Stimulated activated CD4-positive, alpha-beta T cell treated with anti-CD3 and anti-CD28 coated beads, TNF-alpha, amount 100 ng/mL, for 1 hour (primary cell): ENCODE measurements around the gene B4GALT3.

Experiments
- DNase-seq, 3 donors: peaks; one replicate each; pipeline ENCODE4 v3.0.0-alpha.2; 2020; ENCODE audit warnings: low read depth in 3 of 3, low spot score in 1 of 3

The B4GALT3 gene

DNA sequence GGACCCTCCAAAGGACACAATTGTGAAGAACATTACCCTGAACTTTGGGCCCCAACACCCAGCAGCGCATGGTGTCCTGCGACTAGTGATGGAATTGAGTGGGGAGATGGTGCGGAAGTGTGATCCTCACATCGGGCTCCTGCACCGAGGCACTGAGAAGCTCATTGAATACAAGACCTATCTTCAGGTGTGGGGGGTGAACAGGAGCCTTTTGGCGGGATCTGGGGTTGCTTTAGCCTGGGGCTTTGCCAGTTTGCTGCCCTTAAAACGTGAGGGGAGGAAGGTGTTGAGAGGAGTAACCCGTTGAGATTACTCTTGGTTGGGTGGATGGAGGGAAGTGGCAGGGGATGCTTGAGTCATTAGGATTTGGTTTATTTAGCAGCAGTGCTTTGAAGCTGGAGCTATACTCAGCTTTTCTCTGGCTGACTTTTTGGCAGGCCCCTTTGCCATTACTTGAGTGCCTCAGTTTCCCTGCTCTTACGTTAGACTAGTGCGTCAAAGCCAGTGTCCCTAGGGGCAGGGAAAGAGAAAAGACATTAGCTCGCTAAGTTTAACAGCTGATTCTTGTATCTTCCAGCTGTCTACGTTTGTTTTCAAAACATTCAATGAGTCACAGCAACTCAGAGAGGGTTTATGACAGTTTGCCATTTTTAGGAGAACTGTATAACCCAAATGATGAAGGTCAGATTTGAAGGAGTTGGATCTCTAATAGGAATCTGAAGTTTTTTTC lies 29.3 kb upstream of the B4GALT3 start:
- DNase-seq, result no peak

DNA sequence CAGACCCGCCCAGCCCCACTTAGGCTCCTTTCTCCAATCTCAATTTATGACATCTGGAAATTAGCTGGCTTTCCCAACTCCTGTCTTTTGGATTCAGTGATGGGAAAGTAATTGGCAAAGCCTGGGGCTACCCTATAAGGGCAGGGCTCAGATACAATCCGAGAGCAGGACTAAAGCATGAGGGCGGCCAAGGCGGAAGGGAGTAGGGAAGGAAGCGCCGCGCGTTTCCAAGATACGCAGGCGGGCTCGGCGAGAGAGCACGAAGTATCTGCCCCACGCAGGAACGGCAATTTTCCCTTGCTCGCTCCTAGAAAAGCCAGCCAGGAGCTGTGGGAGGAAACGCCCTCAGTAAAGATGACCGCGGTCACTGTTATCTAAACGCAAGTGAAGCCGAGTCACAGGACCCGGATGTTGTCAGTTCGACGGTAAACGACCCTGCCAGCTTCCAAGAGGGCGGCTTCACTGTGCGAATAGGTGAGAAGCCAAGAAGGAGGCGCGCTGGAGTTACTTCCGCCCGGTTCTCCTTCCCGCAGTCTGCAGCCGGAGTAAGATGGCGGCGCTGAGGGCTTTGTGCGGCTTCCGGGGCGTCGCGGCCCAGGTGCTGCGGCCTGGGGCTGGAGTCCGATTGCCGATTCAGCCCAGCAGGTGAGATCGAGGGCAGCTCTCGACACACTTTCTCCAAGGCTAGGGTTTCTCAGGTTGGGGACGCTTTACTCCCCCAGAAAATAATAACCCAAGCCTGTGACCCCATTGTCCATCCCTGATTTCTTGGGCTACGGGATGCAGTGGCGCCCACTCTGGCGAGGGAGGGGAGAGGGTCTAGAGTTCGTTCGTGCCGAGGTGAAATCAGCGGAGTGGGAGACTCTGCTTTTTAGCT lies 24.8 kb upstream of the B4GALT3 start, which contains the start of gene NDUFS2:
Gene NDUFS2, plus strand, starts transcription at position 532 of the 877 bp plus-strand sequence. Its CDS starts 19 bp downstream, at position 551.
- peak; percentile 76 to 93 (median 89) for DNase-seq

DNA sequence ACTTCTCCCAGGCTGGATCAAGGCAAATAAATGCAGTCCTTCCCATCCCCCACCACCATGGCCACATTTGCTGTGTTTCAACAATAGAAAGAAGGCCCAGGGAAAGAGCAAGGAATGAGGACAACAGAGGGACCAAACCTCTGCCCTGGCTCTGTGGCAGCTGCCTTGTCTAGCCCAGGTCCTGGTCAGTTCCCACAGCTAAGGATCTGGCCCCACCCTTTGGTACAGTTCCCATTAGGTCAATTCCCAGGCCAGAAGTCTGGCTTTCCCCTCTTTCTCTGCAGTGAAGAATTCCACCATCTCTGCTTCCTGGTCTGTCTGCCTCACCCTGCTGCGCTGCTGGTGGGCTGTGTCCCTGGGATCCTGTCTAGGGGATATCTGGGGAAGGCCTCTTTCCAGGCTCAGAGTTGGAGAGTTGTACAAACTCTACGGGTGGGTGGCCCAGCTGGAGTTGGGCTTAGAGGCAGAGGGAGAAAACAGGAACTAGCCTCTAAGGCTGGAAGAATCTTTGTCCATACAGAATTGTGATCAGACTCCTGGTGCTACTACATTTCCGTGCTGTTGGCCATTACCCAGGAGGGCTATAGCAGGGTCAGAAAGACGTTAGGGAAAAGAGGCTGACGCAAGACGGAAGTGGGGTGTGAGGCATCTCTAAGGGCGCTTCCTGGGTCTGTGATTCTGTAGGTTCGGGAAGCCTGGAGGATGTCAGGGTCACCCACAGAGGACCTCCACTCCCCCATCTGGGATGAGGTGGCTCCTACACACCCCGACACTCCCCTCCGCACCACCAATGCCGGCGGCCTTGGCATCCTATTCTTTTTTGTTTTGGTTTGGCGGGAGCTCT lies 23.9 kb upstream of the B4GALT3 start:
- DNase-seq, result no peak

DNA sequence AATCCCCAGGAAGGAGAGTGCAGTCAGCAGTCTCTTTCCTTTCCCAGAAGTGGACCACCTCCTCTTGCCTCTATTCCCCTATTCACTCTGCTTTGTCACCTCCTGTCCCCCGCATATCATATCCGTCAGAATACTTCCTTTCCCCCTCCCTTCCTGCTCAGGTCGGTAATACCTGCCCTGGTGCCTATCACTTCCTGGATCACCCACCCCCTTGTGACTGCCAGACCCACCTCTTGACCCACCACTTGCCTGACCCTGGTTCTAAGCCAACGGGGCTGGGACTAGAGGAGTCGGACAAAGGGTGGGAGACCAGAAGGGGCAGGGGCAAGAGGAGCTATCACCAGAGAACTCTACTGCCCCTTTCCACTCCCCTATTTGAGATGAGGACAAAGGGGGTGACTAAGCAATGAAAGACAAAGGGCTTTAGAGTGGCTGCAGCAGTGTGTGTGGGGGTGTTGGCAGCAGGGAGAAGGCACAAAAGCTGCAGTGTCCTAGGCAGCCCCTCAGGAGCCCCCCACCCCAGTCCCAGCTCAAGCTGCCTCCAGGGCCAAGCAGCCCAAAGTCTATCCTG lies 23.2 kb upstream of the B4GALT3 start:
- DNase-seq, result no peak

DNA sequence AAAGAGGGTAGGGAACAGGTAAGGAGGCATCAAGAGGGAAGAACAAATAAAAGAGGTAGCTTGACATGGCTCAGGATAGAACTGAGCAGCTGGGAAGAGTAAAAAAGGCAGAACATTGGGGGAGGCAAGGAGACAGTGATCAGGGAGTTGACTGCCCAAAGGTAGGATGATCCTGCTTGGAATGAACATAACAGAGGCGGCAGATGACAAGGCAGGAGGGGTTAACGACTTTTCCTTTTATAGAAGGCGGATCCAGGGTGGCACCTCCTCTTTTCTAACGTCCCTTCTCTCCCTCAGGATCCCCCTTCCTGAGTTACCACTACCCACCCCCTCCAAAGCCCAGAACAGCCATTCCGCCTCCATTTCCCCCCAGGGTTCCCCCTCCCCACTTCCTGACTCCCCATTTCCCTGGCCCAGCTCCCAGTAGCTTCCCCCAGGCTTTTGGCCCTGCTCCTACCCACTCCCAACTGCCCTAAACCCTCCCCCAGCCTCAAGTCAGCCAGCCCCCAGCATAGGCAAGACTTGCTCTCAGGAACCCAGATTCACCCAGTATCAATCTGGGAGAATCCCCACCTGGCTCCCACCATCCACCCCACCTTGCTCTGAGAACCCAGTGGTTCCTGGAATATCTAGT lies 22.3 kb upstream of the B4GALT3 start:
- no peak for DNase-seq

DNA sequence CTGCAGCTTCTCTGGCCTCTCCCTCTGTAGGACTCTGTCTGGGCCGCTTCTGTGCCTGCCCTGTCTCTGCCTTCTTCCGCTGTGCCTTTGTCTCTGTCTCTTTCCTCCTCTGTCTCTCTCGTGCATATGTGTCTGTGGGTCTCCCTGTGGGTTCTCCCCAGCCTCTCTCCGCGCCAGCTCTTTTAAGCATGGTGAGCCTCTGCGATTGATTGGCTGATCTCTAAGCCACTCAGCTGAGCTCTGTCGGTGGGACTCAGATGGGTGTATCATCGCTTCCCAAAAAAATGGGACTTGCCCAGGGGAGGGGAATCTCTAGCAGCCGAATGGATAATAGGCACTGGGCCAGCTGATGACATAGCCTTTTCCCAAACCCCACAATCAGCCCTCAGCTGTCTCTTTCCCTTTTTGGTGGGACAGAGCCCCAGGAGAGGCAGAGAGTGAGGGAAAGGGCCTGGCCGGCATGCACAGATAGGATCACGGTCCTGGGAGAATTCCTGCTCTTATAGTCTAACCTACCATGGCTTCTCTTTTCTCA lies 21.7 kb upstream of the B4GALT3 start, which contains the start of gene ADAMTS4:
Gene ADAMTS4, minus strand, starts transcription at position 158 of the 535 bp plus-strand sequence. CDS start 427 bp downstream, outside the sequence.
- no peak for DNase-seq

DNA sequence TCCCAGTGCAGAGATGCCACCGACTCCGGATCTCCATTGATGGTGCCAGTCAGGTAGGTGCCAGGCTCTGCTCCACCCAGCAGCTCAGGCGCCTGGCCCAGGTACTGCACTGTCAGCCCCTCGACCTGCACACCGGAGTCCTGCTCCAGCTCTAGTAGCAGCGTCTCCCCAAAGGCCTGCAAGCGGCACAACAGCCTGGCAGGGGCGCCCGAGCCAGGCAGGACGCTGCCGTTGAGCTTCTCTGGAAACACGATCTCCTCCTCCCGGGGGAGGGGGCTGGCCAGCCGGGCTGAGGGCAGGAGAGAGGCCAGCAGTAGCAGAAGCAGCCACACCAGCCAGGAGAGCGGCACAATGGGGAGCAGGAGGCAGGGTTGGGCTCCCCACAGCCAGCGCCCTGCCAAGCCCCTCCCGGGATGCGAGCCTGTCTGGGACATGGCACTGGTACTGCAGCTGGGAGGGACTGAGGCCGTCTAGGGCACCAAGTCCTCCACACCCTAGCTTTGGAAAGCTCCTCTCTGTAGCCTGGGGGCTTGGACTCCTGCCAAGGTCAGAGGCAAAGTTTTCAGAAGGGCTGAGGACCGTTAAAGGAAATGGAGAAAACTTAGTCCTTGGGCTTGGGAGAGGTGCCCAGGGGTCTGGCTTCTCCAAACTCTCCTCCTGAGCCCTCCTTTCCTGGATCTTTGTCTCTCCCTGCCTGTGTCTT lies 21.0 kb upstream of the B4GALT3 start:
- DNase-seq, result no peak

DNA sequence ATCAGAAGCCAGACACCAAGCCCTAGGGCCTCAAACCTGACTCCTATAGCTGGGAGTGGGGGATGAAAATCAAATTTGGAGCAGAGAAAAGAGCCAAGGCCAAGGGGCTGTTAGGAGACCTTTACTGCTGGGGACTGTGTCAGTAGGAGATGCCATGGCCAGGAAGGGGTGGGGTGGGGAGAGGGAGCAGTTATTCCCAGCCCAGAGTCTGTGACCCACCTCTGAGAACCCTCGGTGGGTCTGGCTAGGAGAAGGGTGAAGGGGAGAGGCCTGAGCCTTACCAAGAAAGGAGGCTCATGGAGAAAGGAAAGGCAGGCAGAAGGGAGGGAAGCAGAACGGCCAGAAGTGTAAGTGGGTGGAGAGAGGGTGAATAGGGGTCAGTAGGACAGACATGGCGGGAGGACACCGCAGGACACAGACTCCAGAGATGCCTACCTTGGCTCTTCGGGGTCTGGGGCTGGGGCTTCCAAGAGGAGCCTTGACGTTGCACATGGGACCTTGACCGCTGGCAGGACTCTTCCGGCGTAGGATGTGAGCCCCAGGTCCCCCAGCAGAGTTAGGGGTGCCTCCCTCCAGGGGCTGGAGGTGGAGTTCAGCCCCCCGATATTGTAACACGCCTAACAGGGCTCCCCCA lies 20.4 kb upstream of the B4GALT3 start:
- no peak for DNase-seq

DNA sequence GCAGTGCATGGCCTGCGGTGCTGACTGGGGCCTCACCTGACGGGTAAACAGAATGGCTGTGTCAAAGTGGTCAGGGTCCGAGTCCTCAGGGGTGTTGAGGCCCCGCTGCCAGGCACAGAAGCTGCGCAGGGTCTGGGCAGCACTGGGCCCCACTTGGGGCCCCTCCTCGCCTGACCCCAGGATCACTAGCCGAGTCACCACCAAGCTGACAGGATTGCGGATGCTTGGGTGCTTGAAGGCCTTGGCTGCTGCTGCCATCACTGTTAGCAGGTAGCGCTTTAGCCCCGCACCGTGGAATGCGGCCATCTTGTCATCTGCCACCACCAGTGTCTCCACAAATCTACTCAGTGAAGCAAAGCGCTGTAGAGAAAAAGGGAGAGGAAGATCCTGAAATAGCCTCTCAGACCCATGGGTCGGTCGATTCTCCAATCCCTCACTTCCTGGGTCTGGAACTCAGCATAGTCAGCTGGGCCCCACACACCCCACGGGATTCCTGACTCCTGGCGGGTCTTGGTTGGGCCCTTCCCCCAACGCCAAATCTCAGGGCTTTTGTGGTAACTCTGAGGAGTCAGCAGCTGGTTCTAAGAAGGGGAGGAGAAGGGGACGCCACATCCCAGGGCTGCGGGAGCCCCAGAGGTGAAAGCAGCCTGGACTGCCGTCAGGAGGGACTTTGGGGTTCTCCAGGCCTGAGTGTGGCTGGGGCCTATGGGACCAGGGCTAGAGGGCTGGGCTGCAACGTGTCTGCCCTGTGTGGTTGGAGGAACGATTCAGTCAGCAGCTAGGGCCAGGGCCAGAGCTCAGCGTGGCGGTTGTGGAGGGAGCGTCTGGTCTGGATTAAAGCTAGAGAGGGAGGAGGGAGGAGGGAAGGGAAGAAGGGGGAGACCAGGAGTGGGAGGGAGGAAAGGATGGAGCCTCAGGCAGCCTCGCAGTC lies 19.5 kb upstream of the B4GALT3 start:
- no peak for DNase-seq

DNA sequence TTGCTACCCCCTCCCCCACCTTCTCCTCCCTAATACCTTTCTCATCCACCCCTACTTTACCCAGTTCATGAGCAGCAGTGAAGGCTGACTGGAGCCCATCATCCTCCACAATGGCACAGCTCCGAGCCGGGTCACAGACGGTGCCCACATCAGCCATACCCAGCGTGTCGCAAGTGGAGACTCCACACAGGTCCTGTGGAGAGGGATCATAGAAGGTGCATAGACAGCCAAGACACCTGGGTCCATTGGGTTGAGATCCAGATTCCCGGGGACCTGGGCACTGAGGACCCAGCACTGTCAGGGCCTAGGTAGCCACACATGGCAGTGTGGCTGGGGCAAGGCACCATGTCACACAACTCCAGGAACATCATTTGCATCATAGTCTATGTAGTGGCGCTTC lies 18.8 kb upstream of the B4GALT3 start:
- no peak for DNase-seq

DNA sequence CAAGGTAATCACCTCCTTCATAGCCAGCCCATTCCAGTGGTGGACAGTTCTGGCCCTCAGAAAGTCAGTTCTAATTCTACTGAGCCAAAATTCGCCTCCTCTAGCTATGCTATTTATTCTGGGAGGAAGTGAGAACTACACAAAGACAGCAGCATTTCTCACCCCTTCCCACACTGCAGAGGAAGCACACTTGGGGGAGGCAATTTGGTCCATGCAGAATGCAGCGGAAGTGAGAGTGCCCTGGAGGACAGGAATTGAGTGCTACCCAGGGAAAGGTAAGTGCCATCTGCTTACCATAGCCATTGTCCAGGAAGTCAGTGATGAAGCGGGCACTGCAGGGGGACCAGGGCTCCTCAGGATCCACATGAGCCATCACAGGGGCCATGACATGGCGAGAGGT lies 17.9 kb upstream of the B4GALT3 start:
- DNase-seq, result no peak

DNA sequence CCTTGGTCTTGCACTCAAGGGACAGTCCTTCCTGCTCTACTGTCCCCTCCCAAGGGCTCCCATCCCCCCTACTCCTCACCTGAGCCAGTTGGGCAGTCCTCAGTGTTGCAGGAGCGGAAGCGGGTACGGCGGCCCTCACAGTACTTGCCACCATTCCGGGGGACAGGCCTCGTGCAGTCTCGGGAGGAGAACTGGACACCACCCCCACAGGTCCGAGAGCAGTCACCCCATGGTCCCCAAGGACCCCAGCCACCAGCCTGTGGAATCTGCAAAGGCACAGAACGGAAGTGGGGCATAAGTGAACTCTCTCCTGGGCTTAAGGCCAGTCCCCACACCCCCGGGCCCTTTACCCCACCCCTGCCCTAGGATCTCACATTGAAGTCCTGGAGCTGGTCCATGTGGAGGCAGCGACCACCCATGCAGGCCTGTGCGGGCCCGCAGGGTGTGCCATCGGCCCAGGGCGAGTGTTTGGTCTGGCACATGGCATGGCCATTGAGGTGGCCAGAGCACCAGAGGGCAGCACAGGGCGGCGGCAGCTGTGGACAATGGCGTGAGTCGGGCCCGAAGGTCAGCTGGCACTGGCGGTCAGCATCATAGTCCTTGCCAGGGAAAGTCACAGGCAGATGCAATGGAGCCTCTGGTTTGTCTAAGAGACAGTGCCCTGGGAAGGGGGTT lies 16.4 kb upstream of the B4GALT3 start:
- DNase-seq, result no peak

DNA sequence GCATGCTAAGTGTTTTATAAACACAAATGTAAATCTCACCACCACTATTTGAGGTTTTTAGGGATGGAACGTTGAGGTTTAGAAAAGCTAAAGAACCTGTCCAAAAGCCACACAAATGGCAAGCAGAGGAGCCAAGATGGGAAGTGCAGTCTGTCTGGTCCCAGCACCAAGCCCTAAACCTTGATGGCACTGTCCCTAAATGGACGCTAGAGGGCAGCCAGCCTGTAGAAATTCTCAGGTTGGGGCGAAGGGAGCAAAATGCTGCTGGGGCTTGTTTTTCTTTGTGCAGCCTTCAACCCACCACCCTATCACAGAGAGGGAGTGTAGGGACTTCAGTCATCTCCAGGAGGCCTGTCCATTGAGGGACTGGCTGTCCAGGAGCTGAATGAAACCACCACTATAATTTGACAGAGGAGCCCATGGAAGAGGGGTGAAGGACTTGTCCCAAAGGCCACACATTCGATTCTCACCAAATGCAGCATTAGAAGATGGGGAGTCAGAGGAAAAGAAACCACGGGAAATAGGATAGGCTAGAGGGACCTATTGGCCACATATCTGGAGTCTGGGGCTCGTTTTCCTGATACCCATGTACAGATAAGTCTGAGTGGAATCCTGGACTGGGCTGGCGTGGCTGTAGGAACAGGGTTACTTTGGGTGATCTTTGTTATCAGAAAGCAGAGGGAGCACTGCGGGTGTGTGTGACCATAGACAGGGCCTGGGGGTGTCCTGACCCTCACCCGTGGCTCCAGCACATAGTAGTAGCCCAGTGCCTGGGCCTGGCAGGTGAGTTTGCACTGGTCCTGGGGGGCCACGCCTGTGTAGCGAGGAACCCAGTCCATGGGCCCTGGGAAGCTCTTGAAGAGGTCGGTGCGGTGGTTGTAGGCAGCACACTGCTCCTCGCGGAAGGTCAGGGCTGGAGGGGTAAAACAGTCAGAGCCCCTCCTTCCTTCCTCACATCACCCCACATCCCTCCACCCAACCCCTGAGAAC lies 15.5 kb upstream of the B4GALT3 start:
- peak; percentile 35 to 44 (median 38) for DNase-seq

DNA sequence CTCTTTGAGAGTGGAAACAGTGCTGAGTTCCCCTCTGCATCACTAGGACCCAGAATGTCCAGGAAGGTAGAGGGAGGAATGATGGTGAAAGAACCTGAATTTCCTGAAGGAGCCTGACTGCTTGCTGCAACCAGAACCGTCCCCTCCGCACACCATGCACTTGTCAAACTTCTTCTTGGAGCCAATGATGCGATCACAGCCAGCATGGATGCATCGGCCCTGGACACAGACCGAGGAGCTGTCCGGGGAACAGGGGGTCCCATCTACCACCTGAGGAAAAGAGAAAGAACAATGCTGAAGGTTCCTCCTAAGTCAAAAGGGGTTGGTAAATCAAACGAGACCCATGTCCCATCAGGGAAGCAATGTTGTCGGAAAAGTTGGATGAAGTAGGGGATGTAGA lies 14.7 kb upstream of the B4GALT3 start:
- no peak for DNase-seq

DNA sequence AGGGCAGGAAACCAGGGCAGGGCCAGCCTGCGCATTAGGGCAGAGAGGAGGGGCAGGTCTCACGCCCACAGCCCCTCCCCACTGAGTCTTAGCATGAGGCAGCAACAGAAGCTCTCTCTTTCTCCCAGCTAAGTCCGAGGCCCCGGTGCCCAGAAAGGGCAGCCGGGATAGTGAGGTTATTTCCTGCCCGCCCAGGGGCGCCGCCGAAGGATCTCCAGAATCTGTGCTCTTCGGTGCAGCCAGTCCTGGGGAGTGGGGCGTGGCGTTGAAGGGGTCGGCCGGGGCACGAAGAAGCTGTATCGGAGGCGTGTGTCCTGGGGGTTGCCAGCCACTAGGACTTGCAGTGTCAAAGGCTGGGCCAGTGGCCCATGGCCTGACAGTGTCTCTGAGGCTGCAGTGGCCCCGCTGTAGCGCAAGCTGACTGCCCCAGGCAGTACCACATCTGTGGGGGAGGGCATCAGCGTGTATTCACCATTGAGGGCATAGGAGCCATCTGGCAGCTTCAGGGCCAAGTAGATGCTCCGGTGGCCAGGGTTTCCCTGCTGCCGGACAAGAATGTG lies 13.7 kb upstream of the B4GALT3 start:
- DNase-seq, result no peak

DNA sequence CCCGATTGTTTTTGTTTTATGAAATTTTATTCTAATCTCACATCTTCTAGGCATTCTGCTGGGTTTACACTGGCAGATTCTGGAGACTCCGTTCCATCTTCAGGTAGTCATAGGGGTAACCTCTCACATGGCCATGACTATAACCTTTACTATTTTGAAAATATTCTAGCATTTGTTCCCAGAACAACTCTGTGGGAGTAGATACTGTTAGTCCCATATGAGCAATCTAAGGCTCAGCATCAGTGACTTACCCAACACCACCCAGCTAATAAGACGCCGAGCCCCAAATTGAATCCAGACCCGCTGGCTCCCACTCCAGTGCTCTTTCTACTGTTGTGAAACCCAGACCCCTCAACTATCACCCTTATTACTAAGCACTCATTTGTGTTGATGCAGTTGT lies 11.7 kb upstream of the B4GALT3 start:
- DNase-seq, result no peak
